ENCODE data around the gene IGDCC3.

DNA sequence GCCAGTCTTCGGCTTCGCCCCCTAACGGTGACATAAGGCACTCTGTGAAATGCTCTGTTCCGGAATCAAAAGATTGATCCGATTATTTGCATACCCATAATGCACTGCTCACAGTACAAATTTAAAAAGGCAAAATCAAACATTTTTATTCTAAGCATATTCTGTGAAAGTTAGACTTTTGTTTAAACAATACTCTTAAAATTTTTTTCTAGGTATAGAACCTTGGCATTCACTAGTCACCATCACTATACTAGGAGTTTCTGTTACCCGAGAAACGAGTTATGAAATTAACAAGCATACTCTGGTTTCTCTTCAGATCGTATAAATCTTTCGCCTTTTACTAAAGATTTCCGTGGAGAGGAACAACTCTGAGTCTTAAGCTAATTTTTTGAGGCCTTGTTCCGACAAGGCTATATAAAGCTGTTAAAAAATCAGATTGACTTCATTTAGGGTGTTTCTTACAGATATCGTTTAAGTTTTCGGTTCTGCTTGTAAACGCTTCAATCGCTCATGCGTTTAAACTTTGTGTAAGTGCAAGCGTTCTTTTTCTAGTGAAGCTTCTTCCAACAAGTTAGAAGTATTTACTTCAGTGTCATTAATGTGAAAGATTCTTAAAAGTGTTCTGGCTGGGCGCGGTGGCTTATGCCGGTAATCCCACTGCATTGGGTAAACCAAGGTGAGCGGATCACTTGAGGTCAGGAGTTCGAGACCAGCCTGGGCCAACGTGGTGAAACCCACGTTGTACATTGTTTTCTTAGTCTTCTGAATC, 73.2 kb downstream of the IGDCC3 start, which contains the start of gene RNU5B-1:
- TF ChIP-seq, protein P1, sequence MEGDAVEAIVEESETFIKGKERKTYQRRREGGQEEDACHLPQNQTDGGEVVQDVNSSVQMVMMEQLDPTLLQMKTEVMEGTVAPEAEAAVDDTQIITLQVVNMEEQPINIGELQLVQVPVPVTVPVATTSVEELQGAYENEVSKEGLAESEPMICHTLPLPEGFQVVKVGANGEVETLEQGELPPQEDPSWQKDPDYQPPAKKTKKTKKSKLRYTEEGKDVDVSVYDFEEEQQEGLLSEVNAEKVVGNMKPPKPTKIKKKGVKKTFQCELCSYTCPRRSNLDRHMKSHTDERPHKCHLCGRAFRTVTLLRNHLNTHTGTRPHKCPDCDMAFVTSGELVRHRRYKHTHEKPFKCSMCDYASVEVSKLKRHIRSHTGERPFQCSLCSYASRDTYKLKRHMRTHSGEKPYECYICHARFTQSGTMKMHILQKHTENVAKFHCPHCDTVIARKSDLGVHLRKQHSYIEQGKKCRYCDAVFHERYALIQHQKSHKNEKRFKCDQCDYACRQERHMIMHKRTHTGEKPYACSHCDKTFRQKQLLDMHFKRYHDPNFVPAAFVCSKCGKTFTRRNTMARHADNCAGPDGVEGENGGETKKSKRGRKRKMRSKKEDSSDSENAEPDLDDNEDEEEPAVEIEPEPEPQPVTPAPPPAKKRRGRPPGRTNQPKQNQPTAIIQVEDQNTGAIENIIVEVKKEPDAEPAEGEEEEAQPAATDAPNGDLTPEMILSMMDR (IDR thresholded peaks at IDR 0.05) = peak; percentile 94
- TF ChIP-seq ZFX (IDR thresholded peaks at IDR 0.05; ENCODE audit: borderline replicate concordance) = no peak

All from 22Rv1 (cell line).